Testis (tissue), 2 donors: ENCODE data around the gene NECAP2.
"Not testable (repeated sequence)": the region's sequence is repeated elsewhere in the genome, so short reads cannot be mapped to it uniquely, and the experiment has no call there.

ENCODE experiments used
- POLR2A ChIP-seq: fragments of 450-650 bp; IDR thresholded peaks from one replicate; pipeline ENCODE4 v1.6.1; 2017; ENCODE audit warnings: antibody characterized with exemption, mild to moderate bottlenecking, moderate library complexity
- TF ChIP-seq, protein P1 (sequence below), 3 experiments: fragments of 450-650 bp in 2 of 3; fragments of 200-600 bp in 1 of 3; sonication (generic) in 1 of 3; IDR thresholded peaks; one replicate each; pipeline ENCODE4 v1.5.1; 2016 to 2019; ENCODE audit warnings: antibody characterized with exemption in 3 of 3, mild to moderate bottlenecking in 2 of 3, moderate library complexity in 1 of 3

DNA sequence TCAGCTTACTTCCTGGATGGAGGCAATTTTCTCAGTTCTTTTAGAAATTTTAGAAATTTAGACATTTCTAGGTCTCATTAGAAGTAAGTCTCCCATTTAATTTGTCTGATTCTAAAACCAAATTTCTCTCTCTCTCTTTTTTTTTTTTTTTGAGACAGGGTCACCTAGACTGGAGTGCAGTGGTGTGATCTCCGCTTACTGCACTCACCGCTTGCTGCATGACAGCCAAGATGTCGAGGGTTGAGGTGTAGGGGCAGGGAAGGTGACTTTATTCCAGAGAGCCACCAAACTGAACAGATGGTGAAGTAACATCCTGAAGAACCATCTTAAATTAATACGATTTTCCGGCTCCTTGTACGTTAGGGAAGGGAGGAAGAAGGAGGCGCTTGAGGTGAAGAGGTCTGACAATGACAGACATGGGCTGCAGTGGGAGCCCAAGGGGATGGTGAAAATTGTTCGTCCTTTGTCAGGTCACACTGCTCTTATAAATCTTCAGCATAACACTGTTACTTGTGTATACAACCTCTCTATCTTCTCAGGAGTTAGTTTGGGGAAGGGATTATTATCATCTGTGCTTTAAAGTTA lies 68.4 kb downstream of the NECAP2 start:
- TF ChIP-seq POLR2A = not testable (repeated sequence)
- TF ChIP-seq, protein P1, sequence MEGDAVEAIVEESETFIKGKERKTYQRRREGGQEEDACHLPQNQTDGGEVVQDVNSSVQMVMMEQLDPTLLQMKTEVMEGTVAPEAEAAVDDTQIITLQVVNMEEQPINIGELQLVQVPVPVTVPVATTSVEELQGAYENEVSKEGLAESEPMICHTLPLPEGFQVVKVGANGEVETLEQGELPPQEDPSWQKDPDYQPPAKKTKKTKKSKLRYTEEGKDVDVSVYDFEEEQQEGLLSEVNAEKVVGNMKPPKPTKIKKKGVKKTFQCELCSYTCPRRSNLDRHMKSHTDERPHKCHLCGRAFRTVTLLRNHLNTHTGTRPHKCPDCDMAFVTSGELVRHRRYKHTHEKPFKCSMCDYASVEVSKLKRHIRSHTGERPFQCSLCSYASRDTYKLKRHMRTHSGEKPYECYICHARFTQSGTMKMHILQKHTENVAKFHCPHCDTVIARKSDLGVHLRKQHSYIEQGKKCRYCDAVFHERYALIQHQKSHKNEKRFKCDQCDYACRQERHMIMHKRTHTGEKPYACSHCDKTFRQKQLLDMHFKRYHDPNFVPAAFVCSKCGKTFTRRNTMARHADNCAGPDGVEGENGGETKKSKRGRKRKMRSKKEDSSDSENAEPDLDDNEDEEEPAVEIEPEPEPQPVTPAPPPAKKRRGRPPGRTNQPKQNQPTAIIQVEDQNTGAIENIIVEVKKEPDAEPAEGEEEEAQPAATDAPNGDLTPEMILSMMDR (IDR thresholded peaks at IDR 0.05) = not testable (repeated sequence)
